NCI-H446 (cell line): ENCODE measurements around the gene CTNNBL1.

ENCODE experiments used
- DNase-seq, 2 experiments: peaks; one replicate each; lab custom pipeline; 2025; lab: John Stamatoyannopoulos, UW

The CTNNBL1 gene

GRCh38 chr20:37777012-37777950 lies 83.5 kb downstream of the CTNNBL1 start:
- peak; percentile 64 to 65 for DNase-seq

- DNase-seq = no peak
Measured at GRCh38 chr20:37777988-37778659, 84.3 kb downstream of the CTNNBL1 start.

GRCh38 chr20:37781626-37782025 lies 87.8 kb downstream of the CTNNBL1 start:
- no peak for DNase-seq

GRCh38 chr20:37786043-37786442 lies 92.2 kb downstream of the CTNNBL1 start:
- no peak for DNase-seq

- DNase-seq = no peak
Measured at GRCh38 chr20:37789408-37789807, 95.6 kb downstream of the CTNNBL1 start.

GRCh38 chr20:37790900-37791299 lies 97.1 kb downstream of the CTNNBL1 start:
- DNase-seq = no peak

GRCh38 chr20:37796121-37796520 lies 102.3 kb downstream of the CTNNBL1 start:
- no peak for DNase-seq

- DNase-seq = no peak
Measured at GRCh38 chr20:37796733-37797132, 102.9 kb downstream of the CTNNBL1 start.

- no peak for DNase-seq
Measured at GRCh38 chr20:37797669-37798175, 103.9 kb downstream of the CTNNBL1 start.

- no peak for DNase-seq
Measured at GRCh38 chr20:37798312-37798711, 104.5 kb downstream of the CTNNBL1 start.

GRCh38 chr20:37800618-37801017 lies 106.8 kb downstream of the CTNNBL1 start:
- DNase-seq = no peak

- no peak for DNase-seq
Measured at GRCh38 chr20:37801921-37802320, 108.1 kb downstream of the CTNNBL1 start.

- no peak for DNase-seq
Measured at GRCh38 chr20:37803438-37804307, 109.8 kb downstream of the CTNNBL1 start.

GRCh38 chr20:37804584-37805566 lies 111.0 kb downstream of the CTNNBL1 start:
- no peak for DNase-seq

- no peak for DNase-seq
Measured at GRCh38 chr20:37807471-37808232, 113.8 kb downstream of the CTNNBL1 start.

- DNase-seq = no peak
Measured at GRCh38 chr20:37808233-37809070, 114.6 kb downstream of the CTNNBL1 start.

GRCh38 chr20:37810027-37810426 lies 116.2 kb downstream of the CTNNBL1 start:
- no peak for DNase-seq

GRCh38 chr20:37816003-37816402 lies 122.2 kb downstream of the CTNNBL1 start:
- no peak for DNase-seq

- DNase-seq = no peak
Measured at GRCh38 chr20:37816726-37817125, 122.9 kb downstream of the CTNNBL1 start.
